ENCODE data around the gene VDAC1.

DNA sequence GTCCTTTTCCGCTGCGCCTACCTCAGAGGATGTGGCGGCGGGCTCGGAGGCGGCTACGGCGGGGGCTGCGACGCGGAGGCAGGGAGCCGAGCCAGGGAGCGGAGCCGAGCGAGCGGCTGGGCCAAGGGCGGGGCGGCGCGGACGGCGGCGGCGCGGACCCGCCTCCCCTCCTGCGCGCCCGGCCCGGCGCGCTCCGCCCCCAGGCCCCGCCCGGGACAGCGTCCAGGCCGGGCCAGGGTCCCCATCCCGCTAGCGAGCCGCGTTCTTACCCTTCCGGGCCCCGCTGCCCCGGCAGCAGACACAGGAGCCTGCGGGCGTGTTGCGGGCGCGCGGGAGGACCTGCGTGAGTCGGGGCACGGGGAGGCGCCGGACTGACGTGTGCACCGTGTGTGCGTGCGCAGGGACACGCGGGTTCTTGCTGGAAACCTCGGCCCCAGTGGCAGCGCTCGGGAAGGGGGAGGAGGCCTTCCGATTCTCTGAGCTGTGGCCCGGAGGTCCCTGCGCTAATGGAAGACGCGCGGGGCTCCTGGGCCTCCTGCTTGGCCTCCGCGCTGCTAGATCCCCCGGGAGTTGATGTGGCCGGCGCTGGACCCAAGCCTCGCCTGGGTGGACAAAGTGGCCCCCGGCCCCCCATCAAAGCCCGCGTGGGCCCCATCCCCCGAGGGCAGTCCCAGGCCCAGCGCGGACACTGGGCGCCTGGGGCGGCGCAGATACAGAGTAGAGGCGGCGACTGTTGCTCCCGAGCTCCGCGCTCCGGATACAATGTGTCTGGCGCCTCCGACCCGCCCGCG is at the start of gene VDAC1:
- peak; percentile 87 to 93 (median 88) for TF ChIP-seq POLR2AphosphoS5 (IDR thresholded peaks at IDR 0.05)
- peak in 2 of 5 experiments; percentile 2 to 6 for TF ChIP-seq CTCF (IDR thresholded peaks at IDR 0.05)
- peak; percentile 88 for TF ChIP-seq POLR2A (IDR thresholded peaks at IDR 0.05)
- peak; percentile 33 for TF ChIP-seq EP300 (IDR thresholded peaks at IDR 0.05; ENCODE audit: low read depth)
